BLaER1 (cell line): ENCODE measurements around the gene KCTD6.
"Not testable (repeated sequence)": the region's sequence is repeated elsewhere in the genome, so short reads cannot be mapped to it uniquely, and the experiment has no call there.

ENCODE experiments used
- H3K27ac ChIP-seq: shearing (Covaris generic); formaldehyde crosslinking; 2 replicates; pipeline ENCODE4 v1.8.1; 2022
- H3K27me3 ChIP-seq: shearing (Covaris generic); formaldehyde crosslinking; 2 replicates; pipeline ENCODE4 v1.8.1; 2022
- H3K36me3 ChIP-seq: shearing (Covaris generic); formaldehyde crosslinking; 2 replicates; pipeline ENCODE4 v1.8.1; 2022
- H3K4me1 ChIP-seq: shearing (Covaris generic); formaldehyde crosslinking; 2 replicates; pipeline ENCODE4 v1.8.1; 2022
- H3K4me2 ChIP-seq: shearing (Covaris generic); formaldehyde crosslinking; 2 replicates; pipeline ENCODE4 v1.8.1; 2022
- H3K4me3 ChIP-seq: shearing (Covaris generic); formaldehyde crosslinking; 2 replicates; pipeline ENCODE4 v1.8.1; 2022
- H3K9ac ChIP-seq: shearing (Covaris generic); formaldehyde crosslinking; 2 replicates; pipeline ENCODE4 v1.8.1; 2022
- H3K9me3 ChIP-seq: shearing (Covaris generic); formaldehyde crosslinking; 2 replicates; pipeline ENCODE4 v1.8.1; 2022
- H4K20me1 ChIP-seq: shearing (Covaris generic); formaldehyde crosslinking; 2 replicates; pipeline ENCODE4 v1.8.1; 2022
- Cebpa-rat ChIP-seq: shearing (Covaris generic); IDR thresholded peaks from 2 replicates; pipeline ENCODE4 v1.8.1; 2022

KCTD6 gene

GRCh38 chr3:58521917-58522631, 30.2 kb downstream of the KCTD6 start:
- no peak overlapping the region for H3K4me2 ChIP-seq
- no peaks in the 10 kb centered on the region for H3K4me1 ChIP-seq
- no peaks in the 10 kb centered on the region for H3K9me3 ChIP-seq
- no peaks in the 10 kb centered on the region for H3K36me3 ChIP-seq
- H3K27ac ChIP-seq, result no peak overlapping the region
- no peak for TF ChIP-seq Cebpa-rat
- no peak overlapping the region for H3K9ac ChIP-seq
- H4K20me1 ChIP-seq, result no peaks in the 10 kb centered on the region
- no peaks in the 10 kb centered on the region for H3K27me3 ChIP-seq
- H3K4me3 ChIP-seq, result no peak overlapping the region

- H4K20me1 ChIP-seq, result no peaks in the 10 kb centered on the region
- no peaks in the 10 kb centered on the region for H3K4me1 ChIP-seq
- H3K27ac ChIP-seq, result no peak overlapping the region
- no peaks in the 10 kb centered on the region for H3K9me3 ChIP-seq
- H3K9ac ChIP-seq, result no peak overlapping the region
- no peaks in the 10 kb centered on the region for H3K36me3 ChIP-seq
- H3K4me3 ChIP-seq, result no peak overlapping the region
- no peak overlapping the region for H3K4me2 ChIP-seq
- H3K27me3 ChIP-seq, result no peaks in the 10 kb centered on the region
- TF ChIP-seq Cebpa-rat, result no peak
These were observed 31.0 kb downstream of the KCTD6 start for GRCh38 chr3:58522759-58523425.

GRCh38 chr3:58524326-58524888, 32.5 kb downstream of the KCTD6 start:
- peaks cover 11% of the 10 kb centered on the region for H3K4me1 ChIP-seq

GRCh38 chr3:58526515-58526957, 34.6 kb downstream of the KCTD6 start:
- no peak overlapping the region for H3K9ac ChIP-seq
- H3K27me3 ChIP-seq, result no peaks in the 10 kb centered on the region
- H3K9me3 ChIP-seq, result no peaks in the 10 kb centered on the region
- no peak for TF ChIP-seq Cebpa-rat
- H4K20me1 ChIP-seq, result no peaks in the 10 kb centered on the region
- H3K27ac ChIP-seq, result no peak overlapping the region
- no peaks in the 10 kb centered on the region for H3K36me3 ChIP-seq
- H3K4me1 ChIP-seq, result peaks cover 26% of the 10 kb centered on the region
- no peak overlapping the region for H3K4me3 ChIP-seq
- H3K4me2 ChIP-seq, result no peak overlapping the region

More at GRCh38 chr3:58524326-58524888, 32.5 kb downstream of the KCTD6 start:
- Histone ChIP-seq H3K4me3 (no peak overlapping the region), H3K36me3 (no peaks in the 10 kb centered on the region), H3K27me3 (no peaks in the 10 kb centered on the region), H4K20me1 (no peaks in the 10 kb centered on the region), H3K4me2 (no peak overlapping the region), H3K9me3 (no peaks in the 10 kb centered on the region), H3K27ac (no peak overlapping the region), H3K9ac (no peak overlapping the region)
- no peak for TF ChIP-seq Cebpa-rat

GRCh38 chr3:58527440-58527839, 35.5 kb downstream of the KCTD6 start:
- not testable (repeated sequence) for H3K4me2 ChIP-seq, H3K27me3 ChIP-seq, H3K4me3 ChIP-seq, H4K20me1 ChIP-seq, H3K9ac ChIP-seq, H3K27ac ChIP-seq, H3K36me3 ChIP-seq, H3K9me3 ChIP-seq
- peaks cover 35% of the 10 kb centered on the region for H3K4me1 ChIP-seq

GRCh38 chr3:58528629-58529028, 36.7 kb downstream of the KCTD6 start:
- 0 out of 2 replicates have a peak overlapping the region, but pooled peaks have one; percentile 23 for H3K4me2 ChIP-seq

GRCh38 chr3:58529516-58530353, 37.8 kb downstream of the KCTD6 start:
- Histone ChIP-seq H3K4me3 (no peak overlapping the region), H3K4me2 (no peak overlapping the region), H3K4me1 (peaks cover 42% of the 10 kb centered on the region), H3K9me3 (no peaks in the 10 kb centered on the region), H3K27me3 (no peaks in the 10 kb centered on the region), H3K9ac (no peak overlapping the region), H3K36me3 (no peaks in the 10 kb centered on the region), H4K20me1 (no peaks in the 10 kb centered on the region), H3K27ac (no peak overlapping the region)
- TF ChIP-seq Cebpa-rat, result no peak

More at GRCh38 chr3:58528629-58529028, 36.7 kb downstream of the KCTD6 start:
- Histone ChIP-seq H3K27ac (no peak overlapping the region), H3K27me3 (no peaks in the 10 kb centered on the region), H3K9ac (no peak overlapping the region), H3K36me3 (no peaks in the 10 kb centered on the region), H4K20me1 (no peaks in the 10 kb centered on the region), H3K9me3 (no peaks in the 10 kb centered on the region), H3K4me3 (no peak overlapping the region), H3K4me1 (peaks cover 42% of the 10 kb centered on the region)
- no peak for TF ChIP-seq Cebpa-rat

GRCh38 chr3:58530354-58530865, 38.5 kb downstream of the KCTD6 start:
- no peak for TF ChIP-seq Cebpa-rat
- peaks cover 42% of the 10 kb centered on the region for H3K4me1 ChIP-seq

GRCh38 chr3:58531555-58531954, 39.7 kb downstream of the KCTD6 start:
- Histone ChIP-seq H3K9ac (no peak overlapping the region), H3K4me3 (no peak overlapping the region), H3K4me2 (peak overlapping the region; percentile 78), H3K9me3 (no peaks in the 10 kb centered on the region), H4K20me1 (no peaks in the 10 kb centered on the region), H3K36me3 (no peaks in the 10 kb centered on the region), H3K4me1 (peaks cover 42% of the 10 kb centered on the region), H3K27me3 (no peaks in the 10 kb centered on the region), H3K27ac (no peak overlapping the region)
- no peak for TF ChIP-seq Cebpa-rat

More at GRCh38 chr3:58530354-58530865, 38.5 kb downstream of the KCTD6 start:
- H3K4me2 ChIP-seq, result peak overlapping the region; percentile 78
- 0 out of 2 replicates have a peak overlapping the region, but pooled peaks have one; percentile 8 for H3K9ac ChIP-seq
- H3K36me3 ChIP-seq, result no peaks in the 10 kb centered on the region
- 0 out of 2 replicates have a peak overlapping the region, but pooled peaks have one; percentile 5 for H3K27ac ChIP-seq
- no peaks in the 10 kb centered on the region for H3K9me3 ChIP-seq
- H3K4me3 ChIP-seq, result no peak overlapping the region
- H3K27me3 ChIP-seq, result no peaks in the 10 kb centered on the region
- H4K20me1 ChIP-seq, result no peaks in the 10 kb centered on the region
